ENCODE data around the gene COMMD6. TPM values are rescaled to one million over a fixed set of nuclear protein-coding genes. Genes with fewer than 3 reads are reported as not detected.

COMMD6 gene
- total and polyA plus RNA-seq, 2 of the 13 experiments (the other 11 are each of a cell fraction or from before 2014, with no cell fraction given) = 97.0 to 164 TPM

- TF ChIP-seq ZNF343 (CRISPR knock-in tag; IDR thresholded peaks at IDR 0.05) (0 out of 2 replicates have a peak, but pooled peaks have one; percentile 52), ZHX1 (CRISPR knock-in tag; IDR thresholded peaks at IDR 0.05; ENCODE audit: low read depth) (no peak), HNRNPLL (IDR thresholded peaks at IDR 0.05; ENCODE audit: low read depth, low read length, poor library complexity, severe bottlenecking) (no peak), ZNF263 (CRISPR knock-in tag; IDR thresholded peaks at IDR 0.05) (no peak), SMAD3 (CRISPR knock-in tag; IDR thresholded peaks at IDR 0.05) (no peak), TBX2 (CRISPR knock-in tag; IDR thresholded peaks at IDR 0.05; ENCODE audit: borderline replicate concordance) (no peak)
Measured at GRCh38 chr13:75550159-75550567, 12.5 kb upstream of the COMMD6 start (continued).

GRCh38 chr13:75549262-75550158, 11.9 kb upstream of the COMMD6 start, which contains the start of gene UCHL3:
UCHL3 (plus strand) TSS chr13:75549791; CDS start chr13:75549821, 30 bp downstream.
- intact Hi-C loops (cut with micrococcal nuclease; ENCODE audit: unreplicated experiment) = loop anchor here (1.0 to 5.0 kb wide), 4 partner anchors 67 to 247 kb away; partner anchors contain the start of gene TBC1D4
- Histone ChIP-seq H2AFZ (ENCODE audit: low read length) (peak within 1 kb of the TSS; percentile 79), H3K4me3 (replicated peaks in 1 of 3; ENCODE audit: insufficient read depth in 1 of 3, low read depth in 2 of 3, low read length in 3 of 3) (peak within 1 kb of the TSS; percentile 77 to 99 (median 94)), H4K20me1 (ENCODE audit: insufficient read depth, low read length) (no peaks in the 10 kb centered on the region), H3K27me3 (ENCODE audit: control insufficient read depth in 1 of 2, insufficient read depth in 2 of 2, low read length in 2 of 2) (no peaks in the 10 kb centered on the region; a peak in 1 of 5 replicates), H3K36me3 (replicated peaks in 1 of 2; ENCODE audit: control insufficient read depth in 1 of 2, insufficient read depth in 2 of 2, low read length in 2 of 2) (peaks cover 0 to 11% of the 10 kb centered on the region in 2 experiments; a peak in 2 of 5 replicates), H3K79me2 (ENCODE audit: insufficient read depth, low read length) (peaks cover 26% of the 10 kb centered on the region), H3K9ac (ENCODE audit: insufficient read depth, low read depth, low read length) (peak within 1 kb of the TSS; percentile 83), H3K4me1 (ENCODE audit: insufficient read depth, low read length) (peaks cover 44% of the 10 kb centered on the region), H3K9me3 (ENCODE audit: low read length) (no peaks in the 10 kb centered on the region), H3K4me2 (ENCODE audit: low read depth, low read length) (peak within 1 kb of the TSS; percentile 91), H3K27ac (ENCODE audit: extremely low read length, insufficient read depth, low read length) (peak within 1 kb of the TSS; percentile 88)
- in situ Hi-C loops (cut with HindIII; ENCODE audit: extremely low pct_ligation_motif_present, low pct_unique_long_range_greater_than_20kb) = loop anchor here (5.0 to 10.0 kb wide), 2 partner anchors 62 to 175 kb away; no protein-coding TSS in a partner anchor
- under 1% methylated on average over 33 of the region's 74 CpGs for WGBS (ENCODE audit: low lambda C conversion rate)
- peak; percentile 96 for ATAC-seq
- CTCF ChIA-PET (ENCODE audit: low intra/inter-chr PET ratio, low total read pairs) = interaction anchor here (1.7 to 2.2 kb wide), 3 partner anchors 63 to 177 kb away, joined by 9 to 22 read pairs (median 14); partner anchors contain the start of gene TBC1D4
- peak; percentile 93 for DNase-seq (ENCODE audit: low spot score)
- BruUV-seq (replicated peaks) = TSS peak; percentile 89
- peak; percentile 87 for FAIRE-seq
- POLR2A ChIA-PET = interaction anchor here (1.0 to 1.8 kb wide), 3 partner anchors 12 to 186 kb away, joined by 3 to 14 read pairs (median 6); partner anchors contain the start of genes COMMD6 and TBC1D4
- TF ChIP-seq CREM (IDR thresholded peaks at IDR 0.05) = 0 out of 2 replicates have a peak, but pooled peaks have one; percentile 30
- no peak for TF ChIP-seq CREM (CRISPR knock-in tag; IDR thresholded peaks at IDR 0.05)
- TF ChIP-seq ZSCAN21 (CRISPR knock-in tag; IDR thresholded peaks at IDR 0.05; ENCODE audit: borderline replicate concordance) = peak; percentile 89
- TF ChIP-seq YEATS2 (CRISPR knock-in tag; IDR thresholded peaks at IDR 0.05; ENCODE audit: borderline replicate concordance) = peak; percentile 81; the same call in 1 of the 2 replicates
- peak; percentile 97 for TF ChIP-seq XRCC5 (optimal IDR thresholded peaks at IDR 0.05; ENCODE audit: low read length)
- TF ChIP-seq THAP11 (CRISPR knock-in tag; IDR thresholded peaks at IDR 0.05) = peak; percentile 60
- peak; percentile 93; the same call in 2 of the 3 replicates for TF ChIP-seq MXI1 (IDR thresholded peaks at IDR 0.05; ENCODE audit: borderline replicate concordance, low read depth, low read length)
- no peak for TF ChIP-seq ZNF567 (CRISPR knock-in tag; IDR thresholded peaks at IDR 0.05; ENCODE audit: borderline replicate concordance)
- peak; percentile 92; the same call in 1 of the 2 replicates for TF ChIP-seq ZNF784 (CRISPR knock-in tag; IDR thresholded peaks at IDR 0.05; ENCODE audit: borderline replicate concordance)
- no peak for TF ChIP-seq DPF2 (CRISPR knock-in tag; IDR thresholded peaks at IDR 0.05; ENCODE audit: borderline replicate concordance, low read depth)
- TF ChIP-seq SNAI1 (CRISPR knock-in tag; IDR thresholded peaks at IDR 0.05; ENCODE audit: borderline replicate concordance) = no peak; the same call in 1 of the 2 replicates
- TF ChIP-seq NPAS2 (CRISPR knock-in tag; IDR thresholded peaks at IDR 0.05; ENCODE audit: borderline replicate concordance) = no peak

Measured in HepG2 (cell line).